Adipose tissue (tissue), 3 donors: Measurements from ENCODE around the gene CFAP65. TPM values are rescaled to one million over a fixed set of nuclear protein-coding genes. Genes with fewer than 3 reads are reported as not detected.

Experiments
- H3K27ac ChIP-seq: one replicate; pipeline ENCODE4 v1.5.1; 2013; ENCODE audit warnings: low read depth, low read length
- WGBS, 3 donors: extraction: QIAGEN DNeasy Blood & Tissue Kit; methylation state at CpG; one replicate each; pipeline ENCODE4 v1.1.7; 2013; 5-methylcytosine and 5-hydroxymethylcytosine counted together
- polyA plus RNA-seq, 3 donors: library from polyadenylated mRNA; stranded (reverse); fragments of 200-250 nt; gene quantifications; one replicate each; pipeline ENCODE4 v1.2.3, GENCODE V29; 2013
- donor health status: healthy with polysubstance abuse.
- donor health status: Bipolar disorder and iron deficiency.
- donor health status: healthy.

CFAP65 gene
- polyA plus RNA-seq, 3 donors, result 0.03 to 0.04 TPM; not detected in 1

DNA sequence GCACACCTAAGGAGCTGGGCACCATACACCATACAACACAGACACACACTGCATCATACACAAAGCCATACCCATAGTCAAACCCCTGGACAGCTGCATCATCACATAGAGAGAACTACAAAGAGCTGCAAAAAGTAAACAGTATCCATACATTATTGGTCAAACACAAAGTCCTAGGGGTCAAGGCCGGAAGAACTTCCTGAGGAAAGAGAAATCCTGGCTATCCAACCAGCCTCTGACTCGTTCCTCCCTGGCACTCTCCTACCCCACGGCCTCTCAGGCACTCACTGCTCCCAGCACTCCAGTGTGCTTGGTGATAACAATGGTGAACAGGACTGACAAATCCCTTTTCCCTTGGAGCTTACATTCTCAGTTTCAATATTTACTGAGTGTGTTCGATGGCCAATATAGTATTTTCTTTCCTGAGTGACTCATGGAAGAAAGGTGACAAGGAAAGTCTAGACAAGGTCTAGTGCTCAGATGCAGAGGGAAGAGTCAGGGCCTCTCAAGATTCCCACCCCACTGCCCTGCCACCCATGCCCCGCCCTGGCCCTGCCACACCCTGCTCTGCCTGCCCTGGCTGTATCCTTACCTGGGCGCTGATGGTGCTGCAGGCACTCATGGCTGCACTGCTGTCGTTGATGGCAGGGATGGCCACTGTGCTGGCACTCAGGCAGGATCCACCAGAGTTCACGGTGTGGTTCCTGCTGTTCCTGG, 3.4 kb downstream of the CFAP65 start:
- WGBS, 3 donors, result 43 to 61% (median 59%) methylated on average over 8 of the region's 8 CpGs
- no peak overlapping the region for H3K27ac ChIP-seq

DNA sequence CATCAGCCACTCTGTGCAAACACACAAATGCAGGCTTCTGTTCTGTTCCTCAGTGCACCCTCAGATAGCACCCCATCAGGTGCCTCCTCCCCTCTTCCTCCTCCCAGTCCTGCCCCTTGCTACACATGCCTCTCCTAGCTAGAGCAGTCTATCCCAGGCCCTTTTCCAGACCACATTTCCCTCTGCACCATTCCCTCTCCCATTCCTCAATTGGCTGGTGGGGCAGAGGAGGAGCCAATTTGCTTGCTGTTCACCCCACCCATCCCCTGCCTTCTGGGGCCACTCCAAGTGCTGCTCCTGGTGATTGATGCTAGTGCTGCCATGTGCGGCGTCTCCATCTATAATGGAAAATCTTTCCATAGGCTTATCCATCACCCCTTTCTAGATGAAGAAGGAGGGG, 5.4 kb downstream of the CFAP65 start:
- WGBS, 3 donors, result 75 to 90% (median 88%) methylated on average over 2 of the region's 2 CpGs
- no peak overlapping the region for H3K27ac ChIP-seq

DNA sequence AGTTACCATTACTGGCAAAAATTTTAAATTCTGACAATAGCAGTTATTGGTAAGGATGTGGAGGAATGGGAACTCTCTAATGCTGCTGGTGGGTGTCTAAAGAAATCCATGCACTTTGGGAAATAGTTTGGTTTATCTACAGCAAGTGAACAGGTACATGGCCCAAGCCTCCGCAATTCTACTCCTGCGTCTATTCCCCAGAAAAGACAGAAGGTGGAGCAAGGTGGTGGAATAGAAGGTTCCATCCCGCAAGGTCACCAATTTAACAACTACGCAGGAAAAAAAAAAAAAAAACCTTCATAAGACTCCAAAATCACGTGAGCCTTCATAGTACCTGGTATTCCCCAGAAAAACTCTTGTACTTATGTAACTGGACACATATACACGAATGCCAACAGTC, 6.5 kb downstream of the CFAP65 start:
- 48 to 65% (median 54%) methylated on average over 6 of the region's 6 CpGs for WGBS, 3 donors
- no peak overlapping the region for H3K27ac ChIP-seq

DNA sequence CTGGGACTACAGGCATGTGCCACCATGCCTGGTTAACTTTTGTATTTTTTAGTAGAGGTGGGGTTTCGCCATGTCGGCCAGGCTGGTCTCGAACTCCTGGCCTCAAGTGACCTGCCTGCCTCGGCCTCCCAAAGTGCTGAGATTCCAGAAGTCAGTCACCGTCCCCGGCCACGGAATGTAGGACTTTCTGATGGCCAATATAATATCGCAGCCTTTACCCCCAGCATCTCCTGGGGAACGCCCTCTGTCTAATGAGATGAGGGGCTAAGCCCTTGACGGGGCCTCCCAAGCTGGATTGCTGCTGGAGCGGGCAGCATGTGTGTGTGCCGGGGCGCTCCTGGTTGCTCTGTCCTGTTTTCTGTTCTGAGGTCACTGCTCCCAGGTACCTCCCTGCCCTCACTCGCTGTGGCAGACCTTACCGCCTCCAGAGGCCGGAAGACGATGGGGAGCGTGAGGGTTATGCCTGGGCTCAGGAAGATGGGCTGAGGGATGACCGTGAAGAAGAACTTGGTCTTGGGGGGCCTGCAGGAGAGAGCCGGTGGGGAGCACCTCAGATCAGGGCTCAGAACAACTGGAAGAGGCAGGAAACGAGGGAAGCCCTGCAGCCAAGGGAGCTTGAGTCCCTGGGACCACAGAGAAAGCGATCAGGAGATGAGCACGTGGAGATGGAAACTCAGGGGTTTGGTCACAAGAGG, 9.1 kb downstream of the CFAP65 start:
- 78 to 83% (median 83%) methylated on average over 23 of the region's 23 CpGs for WGBS, 3 donors

DNA sequence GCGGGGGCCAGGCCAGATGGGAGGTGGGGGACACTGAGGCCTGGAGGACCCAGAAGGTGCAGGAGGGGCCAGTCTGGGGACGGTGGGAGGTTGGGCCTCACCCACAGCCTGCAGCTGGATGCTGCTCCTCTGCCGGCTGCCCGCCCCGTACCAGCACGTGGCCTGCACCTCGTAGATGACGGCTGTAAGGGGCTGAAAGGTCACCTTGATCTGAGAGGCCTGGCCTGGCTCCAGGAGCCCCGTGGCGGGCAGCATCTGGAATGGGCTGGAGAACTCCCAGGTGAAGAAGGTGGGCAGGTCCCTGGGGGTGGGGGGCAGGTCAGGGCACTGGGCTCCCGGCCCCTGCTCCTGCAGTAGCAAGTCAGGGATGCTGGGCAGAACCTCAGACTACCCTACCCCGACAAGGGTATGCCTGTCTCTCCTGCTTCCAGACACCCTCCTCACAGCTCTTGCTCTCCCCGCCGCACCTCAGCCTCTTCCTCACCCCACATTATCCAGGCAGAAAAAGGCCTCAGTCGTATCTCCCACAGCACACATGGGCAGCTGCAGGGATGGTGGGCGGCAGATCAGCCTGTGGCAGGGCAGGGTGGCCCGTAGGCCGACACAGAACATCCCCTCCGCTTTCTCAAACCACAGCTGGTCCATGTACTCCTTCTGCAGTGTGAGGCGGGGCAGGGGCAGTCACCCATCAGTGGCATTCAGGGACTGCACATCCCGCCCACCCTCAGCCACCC, 10.1 kb downstream of the CFAP65 start:
- no peak overlapping the region for H3K27ac ChIP-seq
- 61 to 78% (median 70%) methylated on average over 20 to 21 of the region's 21 CpGs for WGBS, 3 donors

More for the DNA sequence above, 9.1 kb downstream of the CFAP65 start:
- H3K27ac ChIP-seq, result no peak overlapping the region

DNA sequence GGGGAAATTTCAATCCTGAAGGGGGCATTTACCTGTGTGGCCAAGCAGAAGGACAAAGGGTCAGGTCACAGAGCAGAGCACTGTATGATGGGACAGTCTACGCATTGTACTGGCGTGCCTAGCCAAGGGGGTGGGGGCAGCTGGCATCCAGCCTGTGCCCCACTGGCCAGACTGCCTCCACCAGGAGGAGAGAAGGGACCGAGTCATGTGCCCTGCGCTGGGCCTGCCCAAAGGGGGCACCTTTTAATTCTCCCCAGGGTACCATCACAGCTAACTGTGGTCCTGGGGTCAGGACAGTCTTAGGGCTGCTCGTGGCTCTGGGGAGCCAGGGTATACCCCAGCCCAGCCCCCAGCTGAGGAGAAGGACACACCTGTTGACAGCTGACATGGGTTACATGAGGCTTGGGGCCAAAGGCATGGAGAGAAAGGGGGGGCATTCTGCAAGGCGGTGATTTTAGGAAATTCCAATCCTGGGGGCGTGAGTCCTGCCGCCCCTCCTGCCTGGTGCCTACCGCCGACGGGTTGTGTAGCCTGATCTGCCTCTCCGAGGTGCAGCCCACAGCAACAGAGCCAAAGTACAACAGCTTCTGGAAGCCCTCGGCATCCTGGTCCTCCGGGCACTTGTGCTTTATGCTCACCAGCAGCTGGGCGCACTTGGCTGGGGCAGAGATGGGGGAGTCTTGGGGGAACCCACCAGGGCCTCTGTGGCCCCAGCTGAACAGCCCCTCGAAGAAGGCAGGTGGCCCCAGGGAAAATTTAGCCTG, 11.0 kb downstream of the CFAP65 start:
- WGBS, 3 donors, result 71 to 81% (median 77%) methylated on average over 15 to 16 of the region's 16 CpGs

DNA sequence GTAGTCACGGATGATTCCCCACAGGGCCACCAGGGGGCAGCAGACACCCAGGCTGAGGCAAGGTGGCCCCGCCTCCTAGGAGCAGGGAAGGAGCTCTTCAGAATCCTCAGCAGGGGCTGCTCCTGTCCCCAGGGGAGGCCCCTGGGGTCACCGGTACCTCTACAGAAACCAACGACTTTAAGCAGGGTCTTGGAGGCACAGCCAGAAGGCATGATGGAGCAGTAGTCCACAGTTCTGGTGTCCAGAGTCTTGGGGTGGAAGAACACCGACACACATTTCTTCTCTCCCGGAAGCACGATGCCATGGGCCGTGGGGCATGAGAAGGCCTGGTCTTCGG, 11.5 kb downstream of the CFAP65 start:
- no peak overlapping the region for H3K27ac ChIP-seq
- 34 to 41% (median 37%) methylated on average over 8 to 9 of the region's 9 CpGs for WGBS, 3 donors

More for the DNA sequence above, 11.0 kb downstream of the CFAP65 start:
- no peak overlapping the region for H3K27ac ChIP-seq

DNA sequence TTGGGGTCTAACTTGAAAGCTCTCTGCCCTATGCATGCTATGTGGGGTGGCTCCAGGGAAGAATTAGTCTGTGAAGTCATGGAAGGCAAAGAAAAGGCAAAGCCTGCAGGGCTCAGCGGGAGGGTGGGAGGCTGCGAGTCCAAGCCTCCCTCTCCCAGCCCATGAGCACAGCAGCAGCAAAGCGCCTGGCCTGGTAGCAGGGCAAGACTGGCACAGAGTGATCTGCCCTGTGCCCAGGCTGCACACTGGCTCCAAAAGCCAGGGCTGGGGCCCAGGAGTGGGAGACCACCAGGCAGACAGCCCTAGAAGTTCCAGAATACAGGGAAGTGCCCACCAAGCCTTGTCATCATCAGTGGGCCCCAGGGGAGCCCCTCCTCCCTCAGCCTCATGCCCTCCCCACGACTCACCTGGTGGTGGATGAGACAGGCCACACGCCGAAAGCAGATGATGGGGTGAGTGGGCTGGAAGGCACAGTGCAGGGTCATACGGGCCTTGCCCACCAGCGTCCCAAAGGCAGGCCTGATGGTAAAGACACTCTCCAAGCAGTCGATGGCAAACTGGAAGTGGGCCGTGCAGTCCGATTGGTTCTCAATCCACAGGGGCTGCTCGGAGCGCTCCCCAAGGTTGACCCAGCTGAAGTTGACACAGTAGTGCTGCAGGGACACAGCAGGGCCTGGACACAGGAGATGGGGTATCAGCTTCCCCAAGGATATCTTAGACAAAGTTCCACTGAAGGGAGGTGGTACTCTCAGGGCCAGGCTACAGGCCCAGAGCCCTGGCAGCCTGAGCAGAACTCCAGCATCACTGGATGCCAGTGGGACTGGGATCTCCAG, 12.1 kb downstream of the CFAP65 start:
- WGBS, 3 donors, result 67 to 75% (median 72%) methylated on average over 13 of the region's 13 CpGs

DNA sequence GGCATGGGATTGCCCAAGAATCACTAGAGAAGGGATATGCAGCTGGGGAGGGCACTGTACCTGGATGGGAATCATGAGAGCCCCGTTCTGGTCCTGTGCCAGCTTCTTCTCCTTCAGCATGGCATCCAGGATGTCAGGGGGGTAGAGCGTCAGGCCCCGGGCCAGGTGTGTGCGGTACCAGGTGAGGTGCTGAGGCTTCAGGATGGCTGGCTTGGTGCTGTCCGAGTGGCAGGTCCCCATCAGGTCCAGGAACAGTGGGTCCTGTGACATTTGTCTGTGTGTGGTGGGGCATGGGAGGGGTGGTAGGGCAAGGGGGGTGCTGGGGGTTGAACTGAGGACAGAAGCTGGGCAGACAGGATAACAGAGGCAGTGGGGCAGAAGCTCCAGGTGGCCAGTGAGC, 13.2 kb downstream of the CFAP65 start:
- 70 to 78% (median 74%) methylated on average over 5 of the region's 5 CpGs for WGBS, 3 donors

More for the DNA sequence above, 12.1 kb downstream of the CFAP65 start:
- no peak overlapping the region for H3K27ac ChIP-seq

DNA sequence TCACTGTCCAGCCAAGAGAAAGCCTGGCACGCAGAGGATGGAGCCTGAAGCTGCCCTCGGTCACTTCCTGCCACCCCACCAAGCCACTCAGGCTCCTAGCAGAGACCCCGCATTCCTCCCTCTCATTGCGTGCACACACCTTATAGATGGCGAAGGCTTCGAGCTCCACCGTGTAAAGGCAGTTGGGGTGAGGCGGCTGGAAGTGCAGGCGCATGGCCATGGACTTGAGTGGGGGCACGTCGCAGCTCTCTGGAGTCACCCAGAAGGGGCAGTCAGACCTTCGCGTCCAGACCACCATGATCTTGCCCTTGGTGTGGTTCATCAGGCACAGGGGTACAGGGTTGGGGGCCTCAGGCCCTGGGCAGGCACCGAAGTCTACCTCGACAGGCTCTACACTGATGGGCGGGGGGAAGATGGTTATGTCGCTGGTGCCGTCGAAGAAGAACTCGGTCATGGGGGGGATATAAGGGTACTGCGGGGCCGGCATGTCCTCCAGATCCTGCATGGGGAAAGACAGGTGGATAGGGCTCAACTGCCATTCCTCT, 13.7 kb downstream of the CFAP65 start:
- WGBS, 3 donors, result 87 to 90% (median 88%) methylated on average over 22 of the region's 22 CpGs
- no peak overlapping the region for H3K27ac ChIP-seq

More for the DNA sequence above, 13.2 kb downstream of the CFAP65 start:
- no peak overlapping the region for H3K27ac ChIP-seq

DNA sequence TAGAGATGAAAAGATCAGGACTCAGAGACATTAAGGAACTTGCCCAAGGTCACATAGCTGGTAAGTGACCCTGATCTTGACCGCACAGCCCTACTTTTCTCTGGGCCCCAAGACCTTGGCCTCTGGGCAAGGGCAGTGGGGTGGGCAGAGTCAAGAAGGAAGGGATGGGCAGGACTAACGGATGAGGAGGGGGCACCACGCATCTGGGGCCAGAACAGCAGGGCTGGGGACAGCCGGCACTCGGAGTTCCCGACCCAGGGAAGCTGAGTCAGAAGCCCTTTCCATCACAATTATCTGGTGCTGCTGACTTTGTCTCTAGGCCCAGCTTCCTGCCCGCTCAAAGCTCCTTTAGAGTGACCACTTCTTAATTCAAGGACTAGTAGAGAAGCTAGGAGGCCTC, 14.4 kb downstream of the CFAP65 start:
- 74 to 79% (median 74%) methylated on average over 7 of the region's 7 CpGs for WGBS, 3 donors

DNA sequence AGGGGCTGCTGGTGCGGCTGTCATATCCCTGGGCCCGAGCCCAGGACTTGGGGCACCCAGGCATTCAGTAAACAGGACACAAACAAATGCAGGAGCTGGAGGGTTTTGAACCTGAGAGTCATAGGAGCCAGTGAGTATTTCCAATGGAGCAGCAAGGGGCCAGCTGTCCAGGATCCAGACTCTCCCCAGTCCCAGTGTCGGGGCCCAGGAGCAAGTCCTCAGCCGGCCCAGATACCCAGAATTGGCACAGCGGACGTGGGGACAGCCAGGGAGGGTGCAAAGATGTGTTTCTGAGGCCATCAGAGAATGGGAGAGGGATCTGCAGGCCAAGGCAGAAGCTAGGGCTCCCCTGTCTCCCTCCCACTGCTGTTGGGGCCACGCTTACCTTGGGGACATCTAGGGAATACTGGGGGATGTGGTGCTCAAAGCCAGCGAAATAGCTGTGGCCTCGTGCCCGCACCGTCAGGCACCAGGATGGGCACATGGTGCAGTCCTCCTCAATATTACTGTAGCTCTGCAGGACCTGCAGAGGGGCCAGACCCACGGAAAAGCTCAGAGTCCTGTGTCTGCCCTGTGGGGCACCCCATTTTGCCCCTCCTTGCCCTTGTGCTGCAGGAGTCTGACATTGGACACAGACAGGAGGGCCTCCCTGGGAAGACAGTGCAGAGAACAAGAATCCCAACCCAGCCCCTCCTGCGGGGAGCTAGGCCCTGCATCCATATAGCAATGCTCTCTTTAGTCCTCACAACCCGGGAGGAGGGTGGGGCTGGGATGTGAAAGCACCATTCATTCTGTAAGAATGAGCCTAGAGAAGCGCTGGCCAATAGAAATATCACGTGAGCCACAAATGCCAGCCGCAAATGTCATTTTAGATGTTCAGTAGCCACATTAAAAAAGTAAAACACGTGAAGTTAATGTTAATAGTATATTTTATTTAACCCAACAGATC, 15.4 kb downstream of the CFAP65 start:
- no peak overlapping the region for H3K27ac ChIP-seq
- 79 to 88% (median 84%) methylated on average over 18 of the region's 18 CpGs for WGBS, 3 donors

More for the DNA sequence above, 14.4 kb downstream of the CFAP65 start:
- no peak overlapping the region for H3K27ac ChIP-seq

DNA sequence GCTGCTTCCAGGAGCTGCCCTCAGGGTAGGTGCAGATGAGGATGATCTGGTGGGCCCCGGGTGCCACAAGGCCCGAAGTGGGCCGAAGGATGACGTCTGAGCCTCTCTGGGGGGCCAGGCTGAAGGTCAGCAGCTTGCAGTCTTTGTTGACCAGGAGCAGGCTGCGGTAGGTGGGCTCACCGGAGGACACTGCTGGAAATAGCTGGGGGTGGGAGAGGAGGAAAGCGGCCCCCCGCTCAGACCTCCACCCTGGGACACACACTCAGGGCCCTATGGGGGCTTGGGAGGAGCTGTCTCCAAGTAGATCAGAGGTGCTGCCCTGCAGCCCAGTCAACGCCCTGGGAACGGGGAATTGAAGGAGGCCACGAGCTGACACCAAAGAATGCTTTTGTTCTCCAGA, 17.3 kb downstream of the CFAP65 start:
- H3K27ac ChIP-seq, result no peak overlapping the region
- WGBS, 3 donors, result 74 to 81% (median 78%) methylated on average over 11 of the region's 11 CpGs

DNA sequence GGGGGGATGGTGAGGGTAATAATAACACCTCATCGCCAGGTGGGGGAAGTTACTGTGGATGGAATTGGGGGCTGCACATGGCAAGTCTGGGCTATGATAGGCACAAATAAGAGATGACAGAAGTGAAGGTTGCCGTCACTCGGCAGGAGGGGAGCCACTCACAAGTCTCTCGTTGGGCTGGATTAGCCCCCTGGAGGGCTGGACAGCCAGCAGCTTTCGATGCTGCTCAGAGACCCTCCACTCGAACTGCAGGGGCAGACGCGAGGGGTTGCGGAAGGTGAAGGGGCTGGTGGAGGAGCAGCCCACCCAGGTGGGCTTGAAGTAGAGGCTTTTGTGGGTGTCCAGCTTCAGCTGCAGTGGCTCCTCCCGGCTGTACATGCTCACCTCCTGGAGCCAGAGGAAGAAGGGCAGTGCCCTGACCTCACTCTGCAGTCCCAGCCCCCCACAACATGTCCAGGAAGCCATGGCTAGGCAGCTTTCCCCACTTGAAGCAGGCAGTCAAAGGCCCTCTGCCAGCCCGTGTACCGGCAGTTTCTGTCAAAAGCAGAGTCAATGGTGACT, 18.2 kb downstream of the CFAP65 start:
- no peak overlapping the region for H3K27ac ChIP-seq
- 82 to 85% (median 83%) methylated on average over 12 of the region's 12 CpGs for WGBS, 3 donors

DNA sequence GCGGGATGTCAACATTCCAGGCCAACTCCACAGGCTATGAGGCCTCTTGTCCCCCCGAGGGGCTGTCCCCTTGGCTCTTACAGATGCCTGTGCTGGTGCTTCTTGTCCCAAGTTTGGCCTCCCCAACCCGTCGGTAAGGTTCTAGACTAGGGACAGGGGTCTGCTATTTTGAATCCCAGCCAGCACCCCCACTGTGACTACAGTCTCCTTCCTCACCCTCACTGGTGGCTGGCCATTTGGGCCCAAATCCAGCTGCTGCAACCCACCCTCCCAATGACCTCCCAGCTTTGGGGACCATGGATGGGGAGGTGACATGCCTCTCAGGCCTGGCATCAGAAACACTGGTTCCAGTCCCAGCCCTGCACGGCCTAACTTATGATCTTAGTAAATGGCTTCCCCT, 18.7 kb downstream of the CFAP65 start:
- 83 to 95% (median 87%) methylated on average over 5 of the region's 5 CpGs for WGBS, 3 donors

DNA sequence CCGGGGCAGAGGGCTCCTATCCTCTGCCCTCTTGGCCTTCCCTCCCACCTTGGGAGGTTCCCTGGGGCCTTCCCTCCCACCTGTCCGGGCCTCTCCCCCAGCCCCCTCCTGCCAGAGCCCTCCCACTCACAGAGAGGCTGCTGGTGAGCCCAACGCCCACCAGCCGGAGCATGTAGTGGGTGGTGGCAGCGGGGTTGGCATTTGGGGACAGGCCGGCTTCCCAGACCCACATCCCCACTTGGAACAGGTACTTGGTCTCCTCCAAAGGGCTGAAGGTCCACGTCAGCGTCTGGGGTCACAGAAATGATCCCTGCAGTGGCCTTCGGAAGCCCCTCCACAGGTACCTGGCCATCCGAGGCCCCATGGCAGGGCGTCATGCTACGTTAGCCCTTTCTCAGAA, 19.3 kb downstream of the CFAP65 start:
- 85 to 90% (median 87%) methylated on average over 12 of the region's 12 CpGs for WGBS, 3 donors
- no peak overlapping the region for H3K27ac ChIP-seq

More for the DNA sequence above, 18.7 kb downstream of the CFAP65 start:
- no peak overlapping the region for H3K27ac ChIP-seq
